HS-5 (cell line): ENCODE results near the gene LRRC53.

Experiments
- DNase-seq: peaks from one replicate; pipeline ENCODE4 v3.0.0-alpha.2; 2012; ENCODE audit warnings: low read depth

LRRC53 gene

GRCh38 chr1:74430342-74430934 is 82.0 kb downstream of the LRRC53 start:
- no peak for DNase-seq

- no peak for DNase-seq
Observed at GRCh38 chr1:74429580-74429979, 82.8 kb downstream of the LRRC53 start.

GRCh38 chr1:74427681-74428080 is 84.7 kb downstream of the LRRC53 start:
- peak; percentile 31 for DNase-seq

GRCh38 chr1:74426208-74426937 is 86.0 kb downstream of the LRRC53 start:
- no peak for DNase-seq

- DNase-seq, result no peak
Observed at GRCh38 chr1:74425676-74426075, 86.7 kb downstream of the LRRC53 start.

GRCh38 chr1:74423471-74423870 is 88.9 kb downstream of the LRRC53 start:
- no peak for DNase-seq

GRCh38 chr1:74422421-74423292 is 89.8 kb downstream of the LRRC53 start:
- no peak for DNase-seq

- DNase-seq, result no peak
Observed at GRCh38 chr1:74420467-74420866, 91.9 kb downstream of the LRRC53 start.
